HG03432 (cell line): ENCODE data around the gene POC1A.

Source experiments
- ATAC-seq: cut with Tn5 transposase; IDR thresholded peaks from one replicate; pipeline ENCODE4 v1.9.1; 2021; ENCODE audit warnings: mild to moderate bottlenecking, moderate library complexity; ENCODE audit not compliant: unreplicated experiment

The POC1A gene

DNA sequence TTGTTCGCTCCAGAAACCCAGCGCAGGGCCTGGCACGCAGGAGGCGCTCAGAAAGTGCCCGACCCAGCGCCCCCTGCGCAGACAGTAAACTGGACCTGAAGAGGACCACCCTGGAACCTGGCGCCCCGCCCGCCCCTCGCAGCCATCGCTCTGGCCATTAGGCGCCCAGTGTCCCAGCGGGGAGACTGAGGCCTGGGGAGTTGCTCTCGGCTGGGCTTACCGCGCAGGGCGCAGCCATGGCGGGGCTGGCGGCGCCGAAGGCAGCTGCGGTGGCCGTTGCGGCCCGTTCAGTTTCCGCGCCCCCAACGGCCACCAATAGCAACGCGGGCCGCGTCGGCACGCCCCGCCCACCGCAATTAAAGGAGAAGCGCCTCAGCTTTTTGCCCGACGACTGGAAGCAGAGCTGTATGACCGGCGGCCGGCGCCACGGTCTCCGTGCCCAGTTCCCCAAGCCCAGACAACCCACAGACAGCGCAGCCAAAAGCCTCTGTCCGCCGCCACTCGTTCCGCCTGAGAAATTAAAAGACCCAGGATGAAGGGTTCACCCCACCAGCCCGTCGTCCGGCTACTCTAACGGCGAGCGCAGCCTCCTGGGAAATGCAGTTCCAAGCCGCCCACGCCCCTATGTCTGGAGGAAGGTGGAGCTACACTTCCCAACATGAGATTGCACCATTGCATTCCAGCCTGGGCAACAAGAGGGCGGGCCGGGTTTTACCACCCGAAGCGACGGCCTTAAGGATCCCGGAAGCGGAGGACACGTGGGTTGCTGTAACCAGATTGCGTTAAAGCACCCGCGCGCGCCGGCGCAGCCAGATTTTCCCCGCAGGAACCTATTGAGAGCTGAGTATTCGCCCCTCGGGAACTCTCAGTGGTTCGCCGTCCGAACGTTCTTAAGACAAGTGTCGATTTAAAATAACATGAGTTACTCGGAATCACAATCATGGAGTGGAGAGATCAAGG, at the start of gene POC1A:
TSS of gene POC1A (minus strand) at position 289 of the 960 bp plus-strand sequence. CDS start at position 238, 51 bp downstream.
- peak; percentile 81 for ATAC-seq

GRCh38 chr3:52203701-52204100, 49.5 kb upstream of the POC1A start:
- ATAC-seq: no peak

DNA sequence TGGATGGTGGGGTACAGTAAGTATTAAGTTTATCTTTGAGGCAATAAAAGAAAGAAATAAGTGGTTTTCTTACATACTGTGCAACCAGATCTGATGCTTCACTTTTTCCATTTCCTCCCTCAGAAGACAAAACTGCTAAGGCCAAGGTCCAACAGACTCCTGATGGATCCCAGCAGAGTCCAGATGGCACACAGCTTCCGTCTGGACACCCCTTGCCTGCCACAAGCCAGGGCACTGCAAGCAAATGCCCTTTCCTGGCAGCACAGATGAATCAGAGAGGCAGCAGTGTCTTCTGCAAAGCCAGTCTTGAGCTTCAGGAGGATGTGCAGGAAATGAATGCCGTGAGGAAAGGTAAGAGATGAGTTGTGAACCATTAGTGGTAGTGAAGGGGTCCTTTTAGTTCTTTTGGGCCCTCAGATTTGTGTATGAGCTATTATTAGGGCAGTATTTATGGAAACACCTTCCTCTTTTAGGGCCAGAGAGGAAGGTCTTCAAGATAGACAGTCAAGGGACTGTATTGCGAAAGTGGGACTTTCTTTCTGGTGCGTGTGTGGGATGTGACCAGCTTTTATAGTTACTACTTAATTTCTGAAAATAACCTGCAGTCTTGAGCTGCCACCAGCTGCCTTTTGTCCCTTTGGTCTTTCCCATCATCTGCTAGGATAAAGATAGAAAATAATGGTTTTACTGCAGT, 48.3 kb upstream of the POC1A start:
- ATAC-seq: no peak

DNA sequence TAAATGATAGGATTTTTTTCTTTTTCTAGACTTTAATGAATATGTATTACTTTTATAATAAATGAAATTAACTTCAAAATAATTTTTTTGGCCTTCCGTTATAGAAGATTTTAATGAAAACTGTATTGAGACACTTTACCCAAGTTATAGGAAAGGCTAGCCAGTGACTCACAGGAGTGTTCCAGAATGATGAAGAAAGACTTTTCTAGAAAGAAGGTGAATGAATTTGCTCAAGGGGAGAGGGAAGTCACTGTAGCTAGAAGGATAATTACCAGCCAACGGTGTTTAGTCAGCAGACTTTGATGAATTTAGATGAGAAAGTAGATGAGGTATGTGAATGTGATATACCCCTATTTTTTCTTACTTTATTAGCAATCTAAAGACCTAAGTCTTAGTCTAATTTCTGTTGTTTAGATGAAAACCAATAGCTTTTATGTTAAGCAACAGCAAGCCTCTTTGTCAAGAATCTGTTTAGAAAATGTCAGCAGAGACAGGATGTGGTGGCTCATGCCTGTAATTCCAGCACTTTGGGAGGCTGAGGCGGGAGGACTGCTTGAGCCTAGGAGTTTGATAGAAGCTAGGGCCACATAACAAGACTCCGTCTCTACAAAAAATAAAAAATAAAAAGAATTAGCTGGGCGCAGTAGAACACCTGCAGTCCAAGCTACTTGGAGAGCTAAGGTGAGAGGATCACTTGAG, 46.9 kb upstream of the POC1A start:
- no peak for ATAC-seq

GRCh38 chr3:52198643-52199608, 44.7 kb upstream of the POC1A start:
- no peak for ATAC-seq

GRCh38 chr3:52197842-52198625, 43.8 kb upstream of the POC1A start, which contains the start of gene ALAS1:
ALAS1 (plus strand) TSS chr3:52198160; CDS start chr3:52199242, 1,082 bp downstream.
- ATAC-seq: peak; percentile 81

- no peak for ATAC-seq
These were observed 43.2 kb upstream of the POC1A start for GRCh38 chr3:52197499-52197841.

DNA sequence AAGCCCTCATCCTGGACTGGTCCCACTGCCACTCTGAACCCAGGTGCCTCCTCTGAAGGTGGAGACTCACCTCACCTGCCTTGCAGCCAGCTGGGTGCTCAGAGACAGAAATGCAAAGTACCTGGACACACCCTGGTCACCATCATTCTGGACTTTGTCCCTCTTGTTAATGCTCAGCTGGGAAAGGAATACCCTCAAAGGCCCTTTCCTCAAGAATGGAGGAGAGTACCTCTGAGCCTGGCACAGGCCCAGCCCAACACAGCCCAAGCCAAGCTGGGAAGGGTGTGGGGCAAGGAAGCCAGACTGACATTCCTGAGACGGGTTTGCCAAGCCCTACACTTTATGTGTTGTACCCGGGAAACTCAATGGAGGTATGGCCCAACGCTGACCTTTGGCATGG, 42.8 kb upstream of the POC1A start:
- no peak for ATAC-seq

GRCh38 chr3:52195823-52196331, 41.7 kb upstream of the POC1A start:
- no peak for ATAC-seq

DNA sequence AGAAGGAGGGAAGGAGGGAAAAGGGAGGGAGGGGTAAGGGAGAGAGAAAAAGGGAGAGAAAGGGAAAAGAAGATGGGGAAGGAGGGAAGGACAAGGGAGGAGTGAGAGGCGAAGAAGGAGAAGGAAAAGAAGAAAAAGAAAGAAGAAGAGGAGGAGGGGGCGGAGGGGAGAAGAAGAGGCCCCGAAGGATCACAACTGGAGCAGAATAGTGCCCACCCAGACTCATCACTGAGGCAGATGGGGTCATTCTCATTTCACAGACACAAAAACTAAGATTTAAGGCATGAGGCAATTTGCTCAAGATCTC, 41.0 kb upstream of the POC1A start:
- ATAC-seq: no peak

DNA sequence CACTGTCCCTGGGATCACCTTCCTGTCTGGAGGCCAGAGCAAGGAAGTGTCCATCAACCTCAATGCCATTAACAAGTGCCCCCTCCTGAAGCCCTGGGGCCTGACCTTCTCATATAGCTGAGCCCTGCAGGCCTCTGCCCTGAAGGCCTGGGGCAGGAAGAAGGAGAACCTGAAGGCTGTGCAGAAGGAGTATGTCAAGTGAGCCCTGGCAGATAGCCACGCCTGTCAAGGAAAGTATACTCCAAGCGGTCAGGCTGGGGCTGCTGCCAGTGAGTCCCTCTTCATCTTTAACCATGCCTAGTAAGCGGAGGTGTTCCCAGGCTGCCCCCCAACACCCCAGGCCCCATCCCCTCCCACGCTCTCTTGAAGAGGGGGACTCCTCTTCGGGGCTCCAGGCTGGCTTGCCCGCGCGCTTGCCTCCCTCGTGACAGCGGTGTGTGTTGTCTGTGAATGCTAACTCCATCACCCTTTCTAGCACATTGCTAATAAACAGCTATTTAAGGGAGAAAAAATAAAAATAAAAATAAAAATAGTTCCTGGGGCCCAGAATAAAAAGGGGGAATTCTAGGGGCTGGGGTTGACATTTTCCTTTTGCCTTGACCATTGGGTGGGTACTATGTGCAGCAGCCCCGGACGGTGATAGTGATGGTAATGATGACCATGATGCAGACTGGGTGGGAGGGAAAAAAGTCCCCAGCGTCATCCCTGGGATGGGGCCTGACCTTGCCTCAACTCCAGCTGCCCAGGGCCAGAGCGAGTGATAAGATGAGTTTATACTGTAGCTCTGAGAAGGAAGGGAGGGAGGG, 40.5 kb upstream of the POC1A start:
- ATAC-seq: no peak

- ATAC-seq: no peak
These were observed 38.8 kb upstream of the POC1A start for GRCh38 chr3:52193065-52193464.

DNA sequence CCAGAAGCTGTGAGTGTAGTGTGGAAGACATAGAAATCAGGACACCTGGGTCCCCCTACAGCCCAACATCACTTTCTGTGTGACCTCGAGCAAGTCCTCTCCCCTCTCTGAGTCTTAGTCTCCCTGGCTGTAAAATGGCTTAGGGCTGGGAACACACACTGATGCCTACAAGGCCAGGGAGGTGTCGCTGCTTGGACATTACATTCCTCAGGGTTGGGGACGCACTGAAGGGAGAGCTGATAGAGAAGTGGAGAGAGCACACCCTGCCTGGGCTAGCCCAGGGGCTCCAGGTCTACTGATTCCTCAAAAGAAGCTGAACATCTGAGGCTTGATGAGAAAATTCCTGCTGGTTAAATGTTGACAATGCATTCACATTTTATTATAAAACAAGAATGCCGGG, 37.4 kb upstream of the POC1A start:
- ATAC-seq: no peak

DNA sequence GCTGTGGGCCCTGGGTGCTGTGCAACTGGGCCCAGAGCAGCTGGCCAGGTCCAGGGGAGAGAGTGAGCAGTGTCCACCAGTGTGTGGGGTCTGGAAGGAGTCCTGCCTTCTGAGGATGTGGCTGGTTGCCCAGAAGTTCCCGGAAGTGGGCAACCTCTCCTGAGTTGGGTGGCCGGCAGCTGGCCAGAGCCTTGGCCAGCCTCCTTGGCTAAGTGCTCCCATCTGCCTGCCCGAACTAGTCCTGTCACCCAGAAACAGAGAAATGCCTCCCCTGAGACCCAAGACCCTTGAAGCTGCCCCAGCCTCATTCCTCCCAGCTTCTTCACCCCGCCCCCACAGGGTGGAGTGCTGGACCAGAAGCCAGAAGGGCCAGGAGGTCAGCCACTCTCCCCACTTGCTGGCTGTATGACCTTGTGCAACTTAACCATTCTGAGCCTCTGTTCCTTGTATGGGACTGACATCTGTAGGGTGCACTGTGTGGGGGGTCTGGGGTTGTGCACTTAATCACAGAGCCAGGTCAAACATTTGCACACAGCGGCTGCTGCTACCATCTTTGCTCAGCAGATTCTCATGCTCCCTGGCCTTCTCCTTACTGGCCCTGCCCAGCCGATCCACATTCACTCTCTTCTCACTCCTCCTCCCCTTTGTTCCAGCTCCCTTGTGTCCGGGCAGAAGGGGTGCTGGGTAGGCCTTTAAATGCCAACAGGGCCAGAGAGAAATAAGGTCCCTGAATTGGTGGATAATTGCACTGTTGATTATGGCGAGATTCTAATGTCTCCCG, 36.3 kb upstream of the POC1A start:
- ATAC-seq: no peak

GRCh38 chr3:52188556-52188955, 34.3 kb upstream of the POC1A start:
- ATAC-seq: no peak

DNA sequence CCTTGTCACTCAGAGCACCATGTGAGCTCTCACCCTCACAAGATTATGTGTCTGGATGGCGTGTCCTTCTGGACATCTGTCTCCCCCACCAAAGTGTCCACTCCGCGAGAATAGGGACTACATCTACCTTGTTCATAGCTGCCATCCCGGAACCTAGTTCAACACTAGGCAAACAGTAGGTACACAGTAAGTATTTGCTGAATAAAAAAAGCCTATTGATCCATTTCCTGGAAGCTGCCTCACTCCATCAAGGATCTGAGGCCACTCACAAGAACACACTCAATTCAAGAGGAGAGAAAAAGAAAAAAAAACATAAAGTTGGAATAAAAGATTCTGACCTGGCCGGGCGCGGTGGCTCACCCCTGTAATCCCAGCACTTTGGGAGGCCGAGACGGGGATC, 32.5 kb upstream of the POC1A start:
- no peak for ATAC-seq

DNA sequence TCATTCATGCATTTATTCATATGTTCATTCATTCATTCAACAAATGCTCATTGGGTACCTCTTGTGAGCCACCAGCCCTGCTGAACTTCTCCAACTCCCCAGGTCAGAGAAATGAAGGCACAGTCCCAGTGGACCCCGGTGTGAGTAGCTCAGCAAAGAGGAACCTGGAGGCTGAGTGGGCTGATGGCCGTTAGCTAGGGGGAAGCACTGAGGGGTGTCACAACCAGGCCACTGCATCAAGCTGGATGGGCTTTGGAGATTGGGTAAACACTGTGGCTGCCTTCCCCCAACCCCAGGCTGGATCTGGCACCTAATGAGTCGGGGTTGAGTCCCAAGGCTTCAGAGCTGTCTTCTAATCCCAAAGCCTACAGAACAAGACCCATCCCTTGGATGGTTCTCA, 31.6 kb upstream of the POC1A start:
- no peak for ATAC-seq

- no peak for ATAC-seq
These were observed 31.1 kb upstream of the POC1A start for GRCh38 chr3:52185311-52185710.
